HepG2 (cell line): ENCODE data around the gene RCN1. TPM values are rescaled to one million over a fixed set of nuclear protein-coding genes. Genes with fewer than 3 reads are reported as not detected.

Experiments used
- ELF3 ChIP-seq: IDR thresholded peaks from 2 replicates; pipeline ENCODE4 v1.6.1; 2016; ENCODE audit warnings: missing genetic modification reagents, missing compliant biosample characterization
- FOXJ3 ChIP-seq: sonication (generic); formaldehyde crosslinking; IDR thresholded peaks from 2 replicates; pipeline ENCODE4 v1.4.0; 2020; ENCODE audit warnings: missing genetic modification reagents, mild to moderate bottlenecking, borderline replicate concordance
- FOXK1 ChIP-seq: sonication (generic); formaldehyde crosslinking; IDR thresholded peaks from 2 replicates; pipeline ENCODE4 v1.4.0; 2020; ENCODE audit warnings: low read depth, missing genetic modification reagents, borderline replicate concordance
- HHEX ChIP-seq: IDR thresholded peaks from 2 replicates; pipeline ENCODE4 v1.6.1; 2016; ENCODE audit warnings: control low read depth
- JUNB ChIP-seq: sonication (generic); formaldehyde crosslinking; IDR thresholded peaks from 2 replicates; pipeline ENCODE4 v1.8.0; 2022; ENCODE audit warnings: missing genetic modification reagents, mild to moderate bottlenecking, borderline replicate concordance
- KAT2B ChIP-seq: fragments of 150-350 bp; IDR thresholded peaks from 2 replicates; pipeline ENCODE4 v1.6.1; 2014; ENCODE audit warnings: low read depth, low read length, borderline replicate concordance
- NR2F6 ChIP-seq, 2 experiments: IDR thresholded peaks; 2 replicates each; pipeline ENCODE4 v1.6.1; 2016; ENCODE audit warnings: antibody characterized with exemption in 1 of 2, mild to moderate bottlenecking in 1 of 2
- ONECUT2 ChIP-seq: sonication (generic); formaldehyde crosslinking; IDR thresholded peaks from 2 replicates; pipeline ENCODE4 v1.4.0; 2020; ENCODE audit warnings: missing genetic modification reagents
- SMAD3 ChIP-seq: sonication (generic); formaldehyde crosslinking; IDR thresholded peaks from 2 replicates; pipeline ENCODE4 v1.4.0; 2020; ENCODE audit warnings: missing genetic modification reagents
- TBL1XR1 ChIP-seq: fragments of 150-350 bp; IDR thresholded peaks from 2 replicates; pipeline ENCODE4 v1.6.1; 2014; ENCODE audit warnings: borderline replicate concordance, low read length; ENCODE audit not compliant: partially characterized antibody
- TBX2 ChIP-seq: sonication (generic); formaldehyde crosslinking; IDR thresholded peaks from 2 replicates; pipeline ENCODE4 v1.5.0; 2020; ENCODE audit warnings: missing genetic modification reagents, mild to moderate bottlenecking, borderline replicate concordance
- ZKSCAN8 ChIP-seq: IDR thresholded peaks from 2 replicates; pipeline ENCODE4 v1.6.1; 2016; ENCODE audit warnings: borderline replicate concordance, missing genetic modification reagents, missing compliant biosample characterization
- polyA plus RNA-seq, 8 experiments: library from polyadenylated mRNA; depleted of rRNA in 3 of 8; stranded (reverse) in 7 of 8; unstranded in 1 of 8; fragments of >200 nt; fragmentation: Illumina TruSeq in 4 of 8; extraction: Trizol in 4 of 8; gene quantifications; 2 replicates each; pipeline versions ENCODE4 v1.2.1 to v1.2.3, GENCODE V29; 2011 to 2016; ENCODE audit warnings: low read depth in 4 of 8, missing spikeins in 1 of 8, mixed read lengths in 1 of 8; ENCODE audit not compliant: insufficient read depth in 1 of 8
- total RNA-seq, 5 experiments: library from RNA; depleted of rRNA; stranded (reverse); fragments of >200 nt; fragmentation: Illumina TruSeq; extraction: Trizol; gene quantifications; 2 replicates each; pipeline ENCODE4 v1.2.3, GENCODE V29; 2016; ENCODE audit warnings: low read depth in 1 of 5
- TF ChIP-seq, protein P1 (sequence below): sonication (generic); formaldehyde crosslinking; IDR thresholded peaks from 2 replicates; pipeline ENCODE4 v1.4.0; 2020; ENCODE audit warnings: missing genetic modification reagents
- TF ChIP-seq, protein P2 (sequence below): IDR thresholded peaks from 2 replicates; pipeline ENCODE4 v1.6.1; 2016; ENCODE audit warnings: low read depth, missing genetic modification reagents, missing compliant biosample characterization
- TF ChIP-seq, protein P3 (sequence below): sonication (generic); formaldehyde crosslinking; conservative IDR thresholded peaks from 2 replicates; pipeline ENCODE4 v1.4.0; 2020; ENCODE audit warnings: mild to moderate bottlenecking, missing genetic modification reagents, moderate library complexity
- TF ChIP-seq, protein P4 (sequence below): sonication (generic); formaldehyde crosslinking; IDR thresholded peaks from 2 replicates; pipeline ENCODE4 v1.4.0; 2020; ENCODE audit warnings: missing genetic modification reagents, borderline replicate concordance

RCN1 gene
- total and polyA plus RNA-seq, 2 of the 13 experiments (the other 11 are each of a cell fraction or from before 2014, with no cell fraction given) = 22.0 to 28.5 TPM

DNA sequence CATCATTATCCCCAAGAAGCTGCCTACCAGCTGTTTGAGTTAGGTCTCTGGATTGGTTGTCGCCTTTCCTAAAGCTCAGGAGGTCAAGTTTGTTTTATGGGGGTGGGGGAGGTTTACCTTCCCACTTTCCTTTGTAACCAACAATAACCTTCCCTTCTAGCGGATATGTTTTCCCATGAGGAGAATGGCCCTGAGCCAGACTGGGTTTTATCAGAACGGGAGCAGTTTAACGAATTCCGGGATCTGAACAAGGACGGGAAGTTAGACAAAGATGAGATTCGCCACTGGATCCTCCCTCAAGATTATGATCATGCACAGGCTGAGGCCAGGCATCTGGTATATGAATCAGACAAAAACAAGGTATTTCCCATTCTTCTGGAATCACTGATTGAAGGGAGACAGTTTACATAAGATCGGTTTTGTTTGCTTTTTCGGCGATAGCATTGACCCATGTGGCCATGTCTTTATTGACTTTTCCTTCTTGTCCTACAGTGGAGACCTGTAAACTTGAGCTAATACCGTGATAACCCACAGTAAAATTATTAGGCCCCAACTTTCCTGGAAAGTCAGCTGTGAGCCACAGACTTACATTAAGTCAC is 12.3 kb downstream of the RCN1 start (continued):
- peak; percentile 78; the same call in 1 of the 2 replicates for TF ChIP-seq ONECUT2 (CRISPR knock-in tag)
- TF ChIP-seq, protein P1, sequence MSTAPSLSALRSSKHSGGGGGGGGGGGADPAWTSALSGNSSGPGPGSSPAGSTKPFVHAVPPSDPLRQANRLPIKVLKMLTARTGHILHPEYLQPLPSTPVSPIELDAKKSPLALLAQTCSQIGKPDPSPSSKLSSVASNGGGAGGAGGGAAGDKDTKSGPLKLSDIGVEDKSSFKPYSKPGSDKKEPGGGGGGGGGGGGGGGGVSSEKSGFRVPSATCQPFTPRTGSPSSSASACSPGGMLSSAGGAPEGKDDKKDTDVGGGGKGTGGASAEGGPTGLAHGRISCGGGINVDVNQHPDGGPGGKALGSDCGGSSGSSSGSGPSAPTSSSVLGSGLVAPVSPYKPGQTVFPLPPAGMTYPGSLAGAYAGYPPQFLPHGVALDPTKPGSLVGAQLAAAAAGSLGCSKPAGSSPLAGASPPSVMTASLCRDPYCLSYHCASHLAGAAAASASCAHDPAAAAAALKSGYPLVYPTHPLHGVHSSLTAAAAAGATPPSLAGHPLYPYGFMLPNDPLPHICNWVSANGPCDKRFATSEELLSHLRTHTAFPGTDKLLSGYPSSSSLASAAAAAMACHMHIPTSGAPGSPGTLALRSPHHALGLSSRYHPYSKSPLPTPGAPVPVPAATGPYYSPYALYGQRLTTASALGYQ = peak; percentile 95
- TF ChIP-seq FOXJ3 (CRISPR knock-in tag) = peak; percentile 72; the same call in 1 of the 2 replicates
- peak; percentile 72; the same call in 1 of the 2 replicates for TF ChIP-seq KAT2B
- TF ChIP-seq, protein P2, sequence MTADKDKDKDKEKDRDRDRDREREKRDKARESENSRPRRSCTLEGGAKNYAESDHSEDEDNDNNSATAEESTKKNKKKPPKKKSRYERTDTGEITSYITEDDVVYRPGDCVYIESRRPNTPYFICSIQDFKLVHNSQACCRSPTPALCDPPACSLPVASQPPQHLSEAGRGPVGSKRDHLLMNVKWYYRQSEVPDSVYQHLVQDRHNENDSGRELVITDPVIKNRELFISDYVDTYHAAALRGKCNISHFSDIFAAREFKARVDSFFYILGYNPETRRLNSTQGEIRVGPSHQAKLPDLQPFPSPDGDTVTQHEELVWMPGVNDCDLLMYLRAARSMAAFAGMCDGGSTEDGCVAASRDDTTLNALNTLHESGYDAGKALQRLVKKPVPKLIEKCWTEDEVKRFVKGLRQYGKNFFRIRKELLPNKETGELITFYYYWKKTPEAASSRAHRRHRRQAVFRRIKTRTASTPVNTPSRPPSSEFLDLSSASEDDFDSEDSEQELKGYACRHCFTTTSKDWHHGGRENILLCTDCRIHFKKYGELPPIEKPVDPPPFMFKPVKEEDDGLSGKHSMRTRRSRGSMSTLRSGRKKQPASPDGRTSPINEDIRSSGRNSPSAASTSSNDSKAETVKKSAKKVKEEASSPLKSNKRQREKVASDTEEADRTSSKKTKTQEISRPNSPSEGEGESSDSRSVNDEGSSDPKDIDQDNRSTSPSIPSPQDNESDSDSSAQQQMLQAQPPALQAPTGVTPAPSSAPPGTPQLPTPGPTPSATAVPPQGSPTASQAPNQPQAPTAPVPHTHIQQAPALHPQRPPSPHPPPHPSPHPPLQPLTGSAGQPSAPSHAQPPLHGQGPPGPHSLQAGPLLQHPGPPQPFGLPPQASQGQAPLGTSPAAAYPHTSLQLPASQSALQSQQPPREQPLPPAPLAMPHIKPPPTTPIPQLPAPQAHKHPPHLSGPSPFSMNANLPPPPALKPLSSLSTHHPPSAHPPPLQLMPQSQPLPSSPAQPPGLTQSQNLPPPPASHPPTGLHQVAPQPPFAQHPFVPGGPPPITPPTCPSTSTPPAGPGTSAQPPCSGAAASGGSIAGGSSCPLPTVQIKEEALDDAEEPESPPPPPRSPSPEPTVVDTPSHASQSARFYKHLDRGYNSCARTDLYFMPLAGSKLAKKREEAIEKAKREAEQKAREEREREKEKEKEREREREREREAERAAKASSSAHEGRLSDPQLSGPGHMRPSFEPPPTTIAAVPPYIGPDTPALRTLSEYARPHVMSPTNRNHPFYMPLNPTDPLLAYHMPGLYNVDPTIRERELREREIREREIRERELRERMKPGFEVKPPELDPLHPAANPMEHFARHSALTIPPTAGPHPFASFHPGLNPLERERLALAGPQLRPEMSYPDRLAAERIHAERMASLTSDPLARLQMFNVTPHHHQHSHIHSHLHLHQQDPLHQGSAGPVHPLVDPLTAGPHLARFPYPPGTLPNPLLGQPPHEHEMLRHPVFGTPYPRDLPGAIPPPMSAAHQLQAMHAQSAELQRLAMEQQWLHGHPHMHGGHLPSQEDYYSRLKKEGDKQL = peak; percentile 97
- peak; percentile 97 for TF ChIP-seq NR2F6 (IDR thresholded peaks at IDR 0.05)
- peak; percentile 89 for TF ChIP-seq NR2F6 (CRISPR knock-in tag; IDR thresholded peaks at IDR 0.05)
- TF ChIP-seq JUNB (CRISPR knock-in tag) = peak; percentile 31; the same call in 1 of the 2 replicates
- peak; percentile 81 for TF ChIP-seq TBX2 (CRISPR knock-in tag)
- TF ChIP-seq SMAD3 (CRISPR knock-in tag) = peak; percentile 47; the same call in 1 of the 2 replicates
- TF ChIP-seq, protein P3, sequence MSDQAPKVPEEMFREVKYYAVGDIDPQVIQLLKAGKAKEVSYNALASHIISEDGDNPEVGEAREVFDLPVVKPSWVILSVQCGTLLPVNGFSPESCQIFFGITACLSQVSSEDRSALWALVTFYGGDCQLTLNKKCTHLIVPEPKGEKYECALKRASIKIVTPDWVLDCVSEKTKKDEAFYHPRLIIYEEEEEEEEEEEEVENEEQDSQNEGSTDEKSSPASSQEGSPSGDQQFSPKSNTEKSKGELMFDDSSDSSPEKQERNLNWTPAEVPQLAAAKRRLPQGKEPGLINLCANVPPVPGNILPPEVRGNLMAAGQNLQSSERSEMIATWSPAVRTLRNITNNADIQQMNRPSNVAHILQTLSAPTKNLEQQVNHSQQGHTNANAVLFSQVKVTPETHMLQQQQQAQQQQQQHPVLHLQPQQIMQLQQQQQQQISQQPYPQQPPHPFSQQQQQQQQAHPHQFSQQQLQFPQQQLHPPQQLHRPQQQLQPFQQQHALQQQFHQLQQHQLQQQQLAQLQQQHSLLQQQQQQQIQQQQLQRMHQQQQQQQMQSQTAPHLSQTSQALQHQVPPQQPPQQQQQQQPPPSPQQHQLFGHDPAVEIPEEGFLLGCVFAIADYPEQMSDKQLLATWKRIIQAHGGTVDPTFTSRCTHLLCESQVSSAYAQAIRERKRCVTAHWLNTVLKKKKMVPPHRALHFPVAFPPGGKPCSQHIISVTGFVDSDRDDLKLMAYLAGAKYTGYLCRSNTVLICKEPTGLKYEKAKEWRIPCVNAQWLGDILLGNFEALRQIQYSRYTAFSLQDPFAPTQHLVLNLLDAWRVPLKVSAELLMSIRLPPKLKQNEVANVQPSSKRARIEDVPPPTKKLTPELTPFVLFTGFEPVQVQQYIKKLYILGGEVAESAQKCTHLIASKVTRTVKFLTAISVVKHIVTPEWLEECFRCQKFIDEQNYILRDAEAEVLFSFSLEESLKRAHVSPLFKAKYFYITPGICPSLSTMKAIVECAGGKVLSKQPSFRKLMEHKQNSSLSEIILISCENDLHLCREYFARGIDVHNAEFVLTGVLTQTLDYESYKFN (CRISPR knock-in tag) = peak; percentile 75
- TF ChIP-seq FOXK1 (CRISPR knock-in tag) = peak; percentile 91; the same call in 1 of the 2 replicates
- peak; percentile 69 for TF ChIP-seq TBL1XR1
- TF ChIP-seq, protein P4, sequence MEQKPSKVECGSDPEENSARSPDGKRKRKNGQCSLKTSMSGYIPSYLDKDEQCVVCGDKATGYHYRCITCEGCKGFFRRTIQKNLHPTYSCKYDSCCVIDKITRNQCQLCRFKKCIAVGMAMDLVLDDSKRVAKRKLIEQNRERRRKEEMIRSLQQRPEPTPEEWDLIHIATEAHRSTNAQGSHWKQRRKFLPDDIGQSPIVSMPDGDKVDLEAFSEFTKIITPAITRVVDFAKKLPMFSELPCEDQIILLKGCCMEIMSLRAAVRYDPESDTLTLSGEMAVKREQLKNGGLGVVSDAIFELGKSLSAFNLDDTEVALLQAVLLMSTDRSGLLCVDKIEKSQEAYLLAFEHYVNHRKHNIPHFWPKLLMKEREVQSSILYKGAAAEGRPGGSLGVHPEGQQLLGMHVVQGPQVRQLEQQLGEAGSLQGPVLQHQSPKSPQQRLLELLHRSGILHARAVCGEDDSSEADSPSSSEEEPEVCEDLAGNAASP (CRISPR knock-in tag) = peak; percentile 70; the same call in 1 of the 2 replicates
- peak; percentile 41; the same call in 1 of the 2 replicates for TF ChIP-seq ZKSCAN8 (CRISPR knock-in tag)
- peak; percentile 97 for TF ChIP-seq HHEX (CRISPR knock-in tag)
- TF ChIP-seq ELF3 (CRISPR knock-in tag) = peak; percentile 62
